GM18511 (cell line): ENCODE measurements around the gene SPAAR.
"Not testable (repeated sequence)": the region's sequence is repeated elsewhere in the genome, so short reads cannot be mapped to it uniquely, and the experiment has no call there.

Source experiments
- ATAC-seq: cut with Tn5 transposase; IDR thresholded peaks from one replicate; pipeline ENCODE4 v1.9.1; 2021; ENCODE audit warnings: mild to moderate bottlenecking, moderate library complexity; ENCODE audit not compliant: unreplicated experiment

SPAAR gene

GRCh38 chr9:35920051-35920620 lies 10.8 kb downstream of the SPAAR start:
- ATAC-seq: no peak

- no peak for ATAC-seq
Observed at GRCh38 chr9:35923598-35923926, 14.3 kb downstream of the SPAAR start.

GRCh38 chr9:35923927-35924763 lies 14.9 kb downstream of the SPAAR start:
- ATAC-seq: no peak

GRCh38 chr9:35928591-35929452 lies 19.5 kb downstream of the SPAAR start:
- ATAC-seq: no peak

GRCh38 chr9:35929453-35929718 lies 20.1 kb downstream of the SPAAR start:
- ATAC-seq: no peak

GRCh38 chr9:35930521-35930920 lies 21.2 kb downstream of the SPAAR start:
- no peak for ATAC-seq

- ATAC-seq: no peak
Observed at GRCh38 chr9:35930989-35931388, 21.7 kb downstream of the SPAAR start.

GRCh38 chr9:35932735-35933134 lies 23.4 kb downstream of the SPAAR start:
- ATAC-seq: no peak

- ATAC-seq: no peak
Observed at GRCh38 chr9:35933550-35934067, 24.3 kb downstream of the SPAAR start.

- ATAC-seq: not testable (repeated sequence)
Observed at GRCh38 chr9:35934069-35934468, 24.8 kb downstream of the SPAAR start.

GRCh38 chr9:35935261-35935660 lies 26.0 kb downstream of the SPAAR start:
- no peak for ATAC-seq

GRCh38 chr9:35935755-35936509 lies 26.6 kb downstream of the SPAAR start:
- ATAC-seq: no peak

- ATAC-seq: no peak
Observed at GRCh38 chr9:35937227-35937626, 27.9 kb downstream of the SPAAR start.

GRCh38 chr9:35938474-35939356 lies 29.4 kb downstream of the SPAAR start:
- ATAC-seq: no peak

- no peak for ATAC-seq
Observed at GRCh38 chr9:35939679-35940250, 30.5 kb downstream of the SPAAR start.

GRCh38 chr9:35940458-35941407 lies 31.4 kb downstream of the SPAAR start:
- ATAC-seq: no peak

GRCh38 chr9:35942286-35942685 lies 33.0 kb downstream of the SPAAR start:
- no peak for ATAC-seq

- ATAC-seq: no peak
Observed at GRCh38 chr9:35944173-35944572, 34.9 kb downstream of the SPAAR start.

- no peak for ATAC-seq
Observed at GRCh38 chr9:35944841-35945240, 35.6 kb downstream of the SPAAR start.
